ENCODE measurements around the gene CALY. TPM values are rescaled to one million over a fixed set of nuclear protein-coding genes. Genes with fewer than 3 reads are reported as not detected.
A peak's percentile ranks its signal among the peaks of the same experiment; 100 is the strongest.

The CALY gene
- total RNA-seq, 1 donor from 2014 or later, result not detected

GRCh38 chr10:133361773-133362441, 25.2 kb upstream of the CALY start:
- Mint-ChIP-seq H3K9me3 (no peaks in the 10 kb centered on the region), H3K27ac (peak overlapping the region; percentile 66)

GRCh38 chr10:133361227-133361626, 24.5 kb upstream of the CALY start:
- H3K4me3 Mint-ChIP-seq, result peak overlapping the region; percentile 13
- H3K27ac Mint-ChIP-seq, result peak overlapping the region; percentile 66
- no peaks in the 10 kb centered on the region for H3K27me3 Mint-ChIP-seq
- peaks cover 28% of the 10 kb centered on the region for H3K4me1 Mint-ChIP-seq
- CTCF ChIA-PET, result interaction anchor here (0.6 to 1.0 kb wide), 3 partner anchors 32 to 130 kb away, joined by 3 to 4 read pairs (median 3); no protein-coding TSS in a partner anchor
- peaks cover 34% of the 10 kb centered on the region for H3K36me3 Mint-ChIP-seq (ENCODE audit: low read depth)
- POLR2A ChIA-PET, result interaction anchor here (0.9 to 2.3 kb wide), 5 partner anchors 12 to 32 kb away, joined by 3 to 13 read pairs (median 3); partner anchors contain the start of genes ECHS1 and MTG1
- intact Hi-C loops (cut with micrococcal nuclease), result no loop called here
- no peaks in the 10 kb centered on the region for H3K9me3 Mint-ChIP-seq
- DNase-seq, result no peak
- no peak for ATAC-seq (ENCODE audit: low read depth)
- TF ChIP-seq CTCF (IDR thresholded peaks at IDR 0.05), result no peak

More at GRCh38 chr10:133361773-133362441, 25.2 kb upstream of the CALY start:
- Mint-ChIP-seq H3K36me3 (ENCODE audit: low read depth) (peaks cover 35% of the 10 kb centered on the region), H3K4me1 (peaks cover 24% of the 10 kb centered on the region), H3K4me3 (peak overlapping the region; percentile 13), H3K27me3 (no peaks in the 10 kb centered on the region)
- intact Hi-C loops (cut with micrococcal nuclease), result no loop called here
- no peak for DNase-seq
- ChIA-PET CTCF (interaction anchor here (0.7 to 1.0 kb wide), 2 partner anchors 32 to 34 kb away, joined by 3 to 4 read pairs; no protein-coding TSS in a partner anchor), POLR2A (interaction anchor here (0.9 to 2.3 kb wide), 5 partner anchors 12 to 32 kb away, joined by 3 to 13 read pairs (median 3); partner anchors contain the start of genes ECHS1 and MTG1)
- peak; percentile 12 for ATAC-seq (ENCODE audit: low read depth)
- no peak for TF ChIP-seq CTCF (IDR thresholded peaks at IDR 0.05)

GRCh38 chr10:133359972-133360610, 23.4 kb upstream of the CALY start:
- intact Hi-C loops (cut with micrococcal nuclease), result no loop called here
- no peak for TF ChIP-seq CTCF (IDR thresholded peaks at IDR 0.05)
- Mint-ChIP-seq H3K9me3 (no peaks in the 10 kb centered on the region), H3K36me3 (ENCODE audit: low read depth) (peaks cover 22% of the 10 kb centered on the region), H3K27me3 (no peaks in the 10 kb centered on the region), H3K4me3 (no peak overlapping the region), H3K27ac (no peak overlapping the region), H3K4me1 (peaks cover 31% of the 10 kb centered on the region)
- ATAC-seq (ENCODE audit: low read depth) (no peak), DNase-seq (no peak)
- POLR2A ChIA-PET, result interaction anchor here (1.2 to 3.0 kb wide), 3 partner anchors 13 to 18 kb away, joined by 3 to 19 read pairs (median 13); partner anchors contain the start of gene ECHS1
- CTCF ChIA-PET, result no interaction called here

GRCh38 chr10:133359554-133359971, 22.9 kb upstream of the CALY start:
- TF ChIP-seq CTCF (IDR thresholded peaks at IDR 0.05), result no peak
- Mint-ChIP-seq H3K4me3 (no peak overlapping the region), H3K27me3 (no peaks in the 10 kb centered on the region), H3K4me1 (peaks cover 31% of the 10 kb centered on the region), H3K27ac (no peak overlapping the region), H3K36me3 (ENCODE audit: low read depth) (peaks cover 19% of the 10 kb centered on the region), H3K9me3 (no peaks in the 10 kb centered on the region)
- no peak for ATAC-seq (ENCODE audit: low read depth)
- ChIA-PET POLR2A (interaction anchor here (3.0 kb wide), 1 partner anchor 14 kb away, joined by 19 read pairs; the partner anchor contains the start of gene ECHS1), CTCF (no interaction called here)
- intact Hi-C loops (cut with micrococcal nuclease), result no loop called here
- no peak for DNase-seq

- no peak for ATAC-seq (ENCODE audit: low read depth)
- H3K27ac Mint-ChIP-seq, result no peak overlapping the region
- peaks cover 15% of the 10 kb centered on the region for H3K36me3 Mint-ChIP-seq (ENCODE audit: low read depth)
- TF ChIP-seq CTCF (IDR thresholded peaks at IDR 0.05), result no peak
- DNase-seq, result no peak
- POLR2A ChIA-PET, result interaction anchor here (1.9 to 3.0 kb wide), 2 partner anchors 14 to 23 kb away, joined by 8 to 19 read pairs; partner anchors contain the start of genes CALY and ECHS1
- H3K4me3 Mint-ChIP-seq, result no peak overlapping the region
- intact Hi-C loops (cut with micrococcal nuclease), result loop anchor here (1.0 kb wide), 2 partner anchors 14 to 30 kb away; partner anchors contain the start of gene ECHS1
- no peaks in the 10 kb centered on the region for H3K9me3 Mint-ChIP-seq
- H3K27me3 Mint-ChIP-seq, result no peaks in the 10 kb centered on the region
- CTCF ChIA-PET, result no interaction called here
- peaks cover 31% of the 10 kb centered on the region for H3K4me1 Mint-ChIP-seq
Measured at GRCh38 chr10:133358925-133359310, 22.2 kb upstream of the CALY start.
